Activated naive CD4-positive, alpha-beta T cell treated with Interleukin-2 at 50 U/mL for 16 hours (primary cell): ENCODE results near the gene SCN10A.

ENCODE experiments used
- DNase-seq: peaks from one replicate; pipeline ENCODE4 v3.0.0-alpha.2; 2020

SCN10A gene

DNA sequence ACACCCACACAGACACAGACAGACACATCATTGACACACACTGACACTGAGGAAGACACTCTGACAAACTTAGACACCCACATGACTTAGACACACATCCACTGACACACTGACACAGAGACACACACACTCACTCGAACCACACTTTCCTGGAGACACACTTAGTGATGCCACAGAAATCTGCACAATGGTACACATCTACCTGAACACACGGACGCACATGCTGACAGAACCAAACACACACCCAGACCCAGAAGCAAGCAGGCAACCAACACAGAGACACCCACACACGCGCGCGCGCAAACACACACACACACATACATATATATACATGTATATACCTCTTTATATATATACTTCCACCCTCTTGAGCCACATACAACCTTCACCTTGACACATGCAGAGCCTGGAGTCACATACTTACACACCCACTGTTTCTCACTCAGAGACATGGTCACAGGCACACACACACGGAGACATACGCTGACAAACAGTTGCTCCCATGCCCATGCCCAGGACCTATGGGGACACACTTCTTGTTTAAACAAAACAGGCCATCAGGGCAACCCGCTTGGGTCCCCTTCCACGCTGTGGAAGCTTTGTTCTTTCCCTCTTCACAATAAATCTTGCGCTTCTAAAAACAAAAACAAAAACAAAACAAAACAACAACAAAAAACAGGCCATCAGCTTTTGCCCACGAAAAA lies 165.6 kb downstream of the SCN10A start:
- no peak for DNase-seq

DNA sequence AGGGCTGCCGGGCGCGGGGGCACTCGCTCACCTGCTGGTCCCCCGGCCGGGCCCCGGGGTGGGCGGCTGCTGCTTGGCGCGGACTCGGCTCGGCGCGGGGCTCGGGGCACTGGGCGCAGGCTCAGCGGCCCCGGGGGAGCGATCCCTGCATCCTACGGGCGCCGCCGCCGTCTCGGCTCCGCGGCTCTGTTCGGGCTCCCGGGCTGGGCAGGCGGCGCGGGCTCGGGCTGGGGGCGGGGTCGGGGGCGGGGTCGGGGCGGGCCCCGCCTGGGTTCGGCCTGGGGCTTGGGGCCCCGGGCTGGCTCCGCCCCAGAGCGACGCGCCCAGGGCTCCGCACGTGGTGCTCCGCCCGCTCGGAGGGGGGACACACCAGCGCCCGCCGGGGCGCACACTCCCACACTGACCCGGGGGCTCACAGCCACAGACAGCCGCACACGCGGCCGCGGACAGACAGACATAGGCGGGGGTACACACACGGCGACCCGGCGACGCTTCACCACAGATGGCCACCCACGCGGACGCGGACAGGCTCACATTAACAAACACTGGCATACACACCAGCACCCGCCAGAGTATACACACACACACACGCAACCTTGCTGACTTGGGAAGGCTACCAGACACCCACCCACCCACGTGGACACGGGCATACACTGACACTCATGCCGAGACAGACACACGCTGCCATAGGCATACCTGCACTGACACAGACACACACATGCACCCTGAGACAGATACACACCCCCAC lies 166.3 kb downstream of the SCN10A start, which contains the start of gene SCN5A:
Gene SCN5A (minus strand): TSS at position 188 of the 748 bp plus-strand sequence. CDS start 16,380 bp downstream, outside the sequence.
- DNase-seq: peak; percentile 63

DNA sequence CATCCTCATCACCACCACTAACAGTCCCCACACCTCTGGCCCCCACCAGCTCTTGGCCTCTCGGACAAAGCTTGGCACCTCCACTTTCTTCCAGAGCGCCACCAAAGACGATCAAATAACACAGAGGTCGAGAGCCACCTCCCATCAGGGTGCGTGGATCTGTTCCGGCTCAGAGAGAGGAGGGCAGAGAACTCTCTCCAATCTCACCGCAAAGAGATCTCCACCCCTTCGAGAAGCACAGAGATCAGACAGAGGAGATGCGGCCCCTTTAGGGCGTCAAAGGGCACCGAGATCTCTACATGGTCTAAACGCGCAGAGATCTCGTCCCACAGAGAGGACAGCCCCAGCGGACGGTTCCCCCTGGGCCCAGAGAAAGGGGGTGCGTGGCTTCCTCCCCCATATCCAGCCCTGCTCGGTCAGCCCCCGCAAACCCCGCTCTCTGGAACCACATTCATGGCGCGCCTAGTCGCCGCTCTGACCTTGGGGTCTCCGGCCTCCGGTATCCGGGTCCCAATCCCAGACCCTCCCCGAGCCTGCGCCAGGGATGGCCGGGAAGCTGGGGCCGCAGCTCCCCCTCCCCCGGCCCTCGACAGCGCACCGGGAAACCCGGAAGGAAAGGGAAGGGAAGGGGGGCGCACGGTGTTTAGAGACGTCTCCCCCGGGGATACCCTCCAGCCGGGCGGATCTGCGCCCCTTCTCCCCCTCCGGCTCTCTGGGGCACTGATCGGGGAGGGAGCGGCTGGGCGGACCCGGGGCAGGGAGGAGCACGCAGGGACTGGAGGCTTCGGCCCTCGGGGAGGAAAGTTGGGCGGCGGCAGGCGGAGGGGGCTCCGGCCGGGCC lies 167.1 kb downstream of the SCN10A start:
- DNase-seq: no peak

DNA sequence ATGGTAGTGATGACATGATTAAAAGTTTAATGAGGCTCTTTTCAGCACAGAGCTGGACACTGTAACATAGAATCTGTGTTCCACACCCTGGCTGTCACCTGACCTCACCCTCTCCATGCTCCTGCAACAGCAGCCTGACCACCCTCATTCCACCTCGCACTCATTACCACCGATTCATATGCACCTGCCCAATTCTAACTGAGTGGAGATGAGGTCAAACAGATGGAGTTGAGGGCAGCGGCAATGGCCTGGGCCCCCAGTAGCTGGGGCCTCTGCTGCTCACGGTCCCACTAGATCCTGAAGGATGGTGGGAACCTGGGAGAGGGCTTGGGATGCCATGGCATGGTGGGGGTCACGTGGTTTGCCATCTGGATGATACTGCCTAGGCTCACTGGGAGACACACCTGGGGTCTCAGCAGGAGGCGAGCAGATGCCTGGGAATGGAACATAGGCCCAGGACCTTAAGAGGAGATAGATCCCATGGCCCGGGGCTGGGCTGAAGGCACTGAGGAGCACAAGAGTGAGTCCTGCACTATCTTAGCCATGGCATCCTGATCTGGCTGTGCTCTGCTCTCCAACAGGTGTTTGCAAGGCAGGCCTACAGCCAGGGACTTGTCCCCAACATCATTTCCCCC lies 167.9 kb downstream of the SCN10A start:
- no peak for DNase-seq

GRCh38 chr3:38647217-38647970 lies 168.6 kb downstream of the SCN10A start:
- no peak for DNase-seq
